ENCODE measurements around the gene SLF2. TPM values are rescaled to one million over a fixed set of nuclear protein-coding genes. Genes with fewer than 3 reads are reported as not detected.

The SLF2 gene
- total RNA-seq, 2 donors from 2014 or later, result 14.6 to 41.6 TPM

DNA sequence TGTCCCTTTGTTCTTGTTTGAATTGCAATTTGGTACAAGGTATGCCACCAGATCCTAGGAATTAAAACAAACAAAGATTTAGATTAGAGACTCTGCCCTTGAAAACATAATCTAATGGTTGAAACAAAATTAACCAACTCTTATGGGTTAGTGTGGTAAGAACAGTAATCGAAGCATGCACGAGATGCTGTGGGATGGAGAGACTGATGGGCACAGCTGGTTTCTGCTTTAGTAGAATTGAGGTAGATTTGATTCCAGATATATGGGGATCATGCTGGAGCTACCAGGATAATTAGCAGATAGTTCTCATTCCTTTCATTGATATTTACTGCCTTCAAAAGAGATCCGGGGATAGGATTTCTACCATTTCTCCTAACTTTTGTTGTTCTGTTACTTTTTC lies 36.2 kb downstream of the SLF2 start:
- Histone ChIP-seq H3K9me3 (no peaks in the 10 kb centered on the region), H3K4me1 (ENCODE audit: control insufficient read depth in 1 of 2, low read depth in 2 of 2) (no peaks in the 10 kb centered on the region), H3K36me3 (peaks cover 55% of the 10 kb centered on the region), H3K27me3 (replicated peaks; ENCODE audit: insufficient read depth) (no peaks in the 10 kb centered on the region), H3K4me3 (no peak overlapping the region), H3K27ac (no peak overlapping the region)
- ATAC-seq (ENCODE audit: insufficient number of reproducible peaks, low FRiP score, low read depth) (no peak), DNase-seq (ENCODE audit: low spot score) (no peak)
- TF ChIP-seq, protein P1, sequence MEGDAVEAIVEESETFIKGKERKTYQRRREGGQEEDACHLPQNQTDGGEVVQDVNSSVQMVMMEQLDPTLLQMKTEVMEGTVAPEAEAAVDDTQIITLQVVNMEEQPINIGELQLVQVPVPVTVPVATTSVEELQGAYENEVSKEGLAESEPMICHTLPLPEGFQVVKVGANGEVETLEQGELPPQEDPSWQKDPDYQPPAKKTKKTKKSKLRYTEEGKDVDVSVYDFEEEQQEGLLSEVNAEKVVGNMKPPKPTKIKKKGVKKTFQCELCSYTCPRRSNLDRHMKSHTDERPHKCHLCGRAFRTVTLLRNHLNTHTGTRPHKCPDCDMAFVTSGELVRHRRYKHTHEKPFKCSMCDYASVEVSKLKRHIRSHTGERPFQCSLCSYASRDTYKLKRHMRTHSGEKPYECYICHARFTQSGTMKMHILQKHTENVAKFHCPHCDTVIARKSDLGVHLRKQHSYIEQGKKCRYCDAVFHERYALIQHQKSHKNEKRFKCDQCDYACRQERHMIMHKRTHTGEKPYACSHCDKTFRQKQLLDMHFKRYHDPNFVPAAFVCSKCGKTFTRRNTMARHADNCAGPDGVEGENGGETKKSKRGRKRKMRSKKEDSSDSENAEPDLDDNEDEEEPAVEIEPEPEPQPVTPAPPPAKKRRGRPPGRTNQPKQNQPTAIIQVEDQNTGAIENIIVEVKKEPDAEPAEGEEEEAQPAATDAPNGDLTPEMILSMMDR (IDR thresholded peaks at IDR 0.05), result no peak

DNA sequence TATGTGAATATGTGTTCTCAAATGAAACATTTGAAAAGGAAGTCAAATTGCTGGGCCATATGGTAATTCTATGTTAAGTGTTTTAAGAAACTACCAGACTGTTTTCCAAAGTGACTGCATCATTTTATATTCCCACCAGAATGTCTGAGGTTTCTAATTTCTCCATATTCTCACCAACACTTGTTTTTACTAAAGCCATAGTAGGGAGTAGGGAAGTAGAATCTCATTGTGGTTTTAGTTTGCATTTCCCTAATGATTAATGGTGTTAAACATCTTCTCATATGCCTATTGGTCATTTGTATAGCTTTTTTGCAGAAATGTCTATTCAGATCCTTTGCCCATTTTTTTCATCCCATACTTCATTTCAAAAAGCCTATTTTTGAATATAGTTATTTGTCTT lies 47.5 kb downstream of the SLF2 start:
- H3K4me1 ChIP-seq (ENCODE audit: control insufficient read depth in 1 of 2, low read depth in 2 of 2), result no peaks in the 10 kb centered on the region
- peaks cover 5% of the 10 kb centered on the region for H3K36me3 ChIP-seq
- H3K4me3 ChIP-seq, result no peak overlapping the region
- DNase-seq (ENCODE audit: low spot score) (no peak), ATAC-seq (ENCODE audit: insufficient number of reproducible peaks, low FRiP score, low read depth) (no peak)
- no peaks in the 10 kb centered on the region for H3K27me3 ChIP-seq (replicated peaks; ENCODE audit: insufficient read depth)
- H3K27ac ChIP-seq, result no peak overlapping the region
- no peaks in the 10 kb centered on the region for H3K9me3 ChIP-seq
- TF ChIP-seq, protein P1 (IDR thresholded peaks at IDR 0.05), result no peak

DNA sequence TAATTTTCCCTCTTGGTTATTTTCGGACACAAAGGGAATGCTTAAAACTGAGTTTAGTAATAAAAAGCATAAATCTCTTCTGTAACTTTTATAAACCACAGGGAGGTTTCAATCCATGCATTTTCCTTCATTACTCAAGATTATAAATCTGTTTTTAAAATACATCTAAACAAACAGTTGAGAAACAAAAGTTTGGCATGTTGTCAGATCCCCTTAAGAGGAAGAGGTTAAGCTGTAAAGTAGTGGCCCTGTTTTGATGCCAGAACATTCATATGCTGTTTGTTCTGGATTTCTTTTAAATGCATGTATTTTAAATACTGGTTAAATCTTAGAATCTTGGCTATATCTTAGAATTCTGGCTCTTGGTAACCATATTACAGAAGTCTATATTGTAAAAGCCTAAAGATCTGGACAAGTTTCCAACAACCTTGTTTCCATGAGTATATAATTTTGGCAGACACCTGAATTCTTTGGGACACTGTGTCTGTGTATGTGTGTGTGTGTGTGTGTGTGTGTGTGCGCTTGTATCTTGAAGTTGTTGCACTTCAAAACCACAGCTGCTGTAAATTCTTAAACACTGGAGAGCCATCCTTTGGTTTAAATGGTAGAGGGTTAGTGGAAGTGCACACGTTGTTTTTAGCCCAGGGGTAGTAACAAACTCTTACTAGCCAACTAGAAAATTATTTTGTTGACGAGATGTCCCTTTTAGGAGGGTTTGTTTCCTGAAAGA lies 49.8 kb downstream of the SLF2 start:
- Histone ChIP-seq H3K4me1 (ENCODE audit: control insufficient read depth in 1 of 2, low read depth in 2 of 2) (no peaks in the 10 kb centered on the region), H3K4me3 (no peak overlapping the region), H3K27ac (no peak overlapping the region), H3K9me3 (no peaks in the 10 kb centered on the region), H3K27me3 (replicated peaks; ENCODE audit: insufficient read depth) (no peaks in the 10 kb centered on the region), H3K36me3 (peaks cover 5% of the 10 kb centered on the region)
- TF ChIP-seq, protein P1 (IDR thresholded peaks at IDR 0.05), result no peak
- ATAC-seq (ENCODE audit: insufficient number of reproducible peaks, low FRiP score, low read depth) (no peak), DNase-seq (ENCODE audit: low spot score) (no peak)

DNA sequence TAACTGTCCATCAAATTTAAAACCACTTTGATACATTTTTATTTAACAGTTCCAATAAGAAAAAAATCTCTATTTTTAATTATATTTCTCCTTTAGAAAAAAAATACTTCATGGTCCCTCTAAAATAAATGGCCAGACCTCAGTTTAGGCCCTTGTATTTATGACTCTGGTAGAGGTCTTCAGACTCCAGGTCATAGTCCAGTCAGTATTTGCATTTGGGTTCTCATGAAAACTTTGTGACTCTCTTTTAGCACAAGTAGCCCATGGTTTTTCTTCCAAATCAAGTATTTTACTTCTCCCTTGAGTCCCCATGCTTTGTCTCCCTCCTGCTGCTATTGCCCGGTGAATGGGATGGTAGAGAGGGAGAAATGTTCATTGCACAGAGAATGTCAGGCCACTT lies 51.1 kb downstream of the SLF2 start:
- DNase-seq (ENCODE audit: low spot score) (no peak), ATAC-seq (ENCODE audit: insufficient number of reproducible peaks, low FRiP score, low read depth) (no peak)
- TF ChIP-seq, protein P1 (IDR thresholded peaks at IDR 0.05), result no peak
- H3K4me3 ChIP-seq, result no peak overlapping the region
- peaks cover 5% of the 10 kb centered on the region for H3K36me3 ChIP-seq
- no peak overlapping the region for H3K27ac ChIP-seq
- no peaks in the 10 kb centered on the region for H3K27me3 ChIP-seq (replicated peaks; ENCODE audit: insufficient read depth)
- no peaks in the 10 kb centered on the region for H3K9me3 ChIP-seq
- H3K4me1 ChIP-seq (ENCODE audit: control insufficient read depth in 1 of 2, low read depth in 2 of 2), result peaks cover 1 to 5% of the 10 kb centered on the region in 2 donors

DNA sequence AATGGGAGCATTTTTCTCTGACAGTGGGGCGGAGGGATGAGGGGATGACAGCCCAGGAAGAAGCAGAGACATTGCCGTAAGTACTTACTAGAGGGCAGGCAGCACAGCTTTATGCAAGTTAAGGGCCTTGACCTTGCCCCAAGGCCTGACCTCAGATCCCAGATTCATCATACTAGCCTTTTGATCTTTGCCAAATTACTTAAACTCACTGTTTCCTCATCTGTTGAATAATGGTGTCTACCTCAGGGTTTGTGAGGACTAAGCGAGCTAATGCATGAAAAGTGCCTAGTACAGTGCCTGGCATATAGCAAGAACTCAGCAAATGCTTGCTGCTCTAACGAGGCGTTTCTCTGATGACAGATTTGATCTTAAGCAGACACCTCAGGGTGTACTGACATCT lies 53.1 kb downstream of the SLF2 start:
- Histone ChIP-seq H3K27me3 (replicated peaks; ENCODE audit: insufficient read depth) (no peaks in the 10 kb centered on the region), H3K4me1 (ENCODE audit: control insufficient read depth in 1 of 2, low read depth in 2 of 2) (peaks cover 8 to 15% of the 10 kb centered on the region in 2 donors), H3K4me3 (no peak overlapping the region), H3K36me3 (peaks cover 5% of the 10 kb centered on the region), H3K9me3 (no peaks in the 10 kb centered on the region), H3K27ac (no peak overlapping the region)
- ATAC-seq (ENCODE audit: insufficient number of reproducible peaks, low FRiP score, low read depth) (no peak), DNase-seq (ENCODE audit: low spot score) (no peak)
- TF ChIP-seq, protein P1 (IDR thresholded peaks at IDR 0.05), result no peak
